HG03045 (cell line): ENCODE measurements around the gene LOXL4.

Source experiments
- ATAC-seq: cut with Tn5 transposase; IDR thresholded peaks from one replicate; pipeline ENCODE4 v1.9.1; 2021; ENCODE audit warnings: mild to moderate bottlenecking, moderate library complexity; ENCODE audit not compliant: unreplicated experiment

Gene LOXL4

GRCh38 chr10:98202378-98202777 is 65.6 kb downstream of the LOXL4 start:
- no peak for ATAC-seq

GRCh38 chr10:98201760-98202159 is 66.2 kb downstream of the LOXL4 start:
- no peak for ATAC-seq
